Sigmoid colon (tissue), 7 donors: ENCODE measurements around the gene SHPK. TPM values are rescaled to one million over a fixed set of nuclear protein-coding genes. Genes with fewer than 3 reads are reported as not detected.

ENCODE experiments used
- DNase-seq: peaks from one replicate; pipeline ENCODE4 v3.0.0-alpha.2; 2019
- H3K27ac ChIP-seq, 4 donors: fragments of 200-600 bp; sonication (generic); one replicate each; pipeline ENCODE4 v1.5.1; 2016 to 2019; ENCODE audit warnings: mild to moderate bottlenecking in 1 of 4
- H3K27me3 ChIP-seq, 3 donors: fragments of 200-600 bp; sonication (generic); one replicate each; pipeline ENCODE4 v1.5.1; 2019; ENCODE audit warnings: mild to moderate bottlenecking in 1 of 3
- H3K36me3 ChIP-seq, 4 donors: fragments of 200-600 bp; sonication (generic); one replicate each; pipeline ENCODE4 v1.5.1; 2016 to 2019
- H3K4me1 ChIP-seq, 4 donors: fragments of 200-600 bp; sonication (generic); one replicate each; pipeline ENCODE4 v1.5.1; 2017 to 2019
- H3K4me3 ChIP-seq, 4 donors: fragments of 200-600 bp; sonication (generic); one replicate each; pipeline ENCODE4 v1.5.1; 2017 to 2019; ENCODE audit warnings: mild to moderate bottlenecking in 2 of 4, moderate library complexity in 1 of 4
- H3K9me3 ChIP-seq, 4 donors: fragments of 200-600 bp in 3 of 4; sonication (generic) in 3 of 4; one replicate each; pipeline versions ENCODE4 v1.5.1 to v1.6.1; 2013 to 2019
- CTCF ChIP-seq, 4 experiments: fragments of 450-650 bp in 3 of 4; fragments of 200-600 bp in 1 of 4; IDR thresholded peaks; one replicate each; pipeline ENCODE4 v1.5.1; 2016 to 2019; ENCODE audit warnings: antibody characterized with exemption in 4 of 4, mild to moderate bottlenecking in 3 of 4, moderate library complexity in 2 of 4
- EP300 ChIP-seq, 4 donors: sonication (generic); formaldehyde crosslinking; IDR thresholded peaks; one replicate each; pipeline ENCODE4 v1.6.1; 2017; ENCODE audit warnings: antibody characterized with exemption in 4 of 4
- POLR2A ChIP-seq, 2 donors: fragments of 450-650 bp; IDR thresholded peaks; one replicate each; pipeline ENCODE4 v1.6.1; 2016; ENCODE audit warnings: antibody characterized with exemption in 2 of 2, mild to moderate bottlenecking in 2 of 2, moderate library complexity in 2 of 2
- POLR2AphosphoS5 ChIP-seq, 4 donors: sonication (generic); formaldehyde crosslinking; IDR thresholded peaks; one replicate each; pipeline ENCODE4 v1.6.1; 2017; ENCODE audit warnings: antibody characterized with exemption in 4 of 4
- WGBS, 2 donors: extraction: QIAGEN DNeasy Blood & Tissue Kit; methylation state at CpG; one replicate each; pipeline ENCODE4 v1.1.7; 2013; 5-methylcytosine and 5-hydroxymethylcytosine counted together
- intact Hi-C: fragments of 100-400 bp; cut with DNase I; formaldehyde crosslinking; loops from one replicate; pipeline ENCODE4 v1.15.1; 2023
- polyA plus RNA-seq, 3 donors: library from polyadenylated mRNA; stranded (reverse); fragments of 200-250 nt; gene quantifications; one replicate each; pipeline ENCODE4 v1.2.3, GENCODE V29; 2013
- total RNA-seq, 4 donors: library from RNA; depleted of rRNA; stranded (reverse); fragments of >200 nt; gene quantifications; one replicate each; pipeline ENCODE4 v1.1.0, GENCODE V29; 2016
- donor health status: healthy with polysubstance abuse.
- donor health status: Bipolar disorder and iron deficiency.
- donor health status: healthy.

SHPK gene
- 1 to 10 TPM; 5.8 to 8.0 (median 7.0) TPM for total RNA-seq
- polyA plus RNA-seq = 10 to 100 TPM in 1 of 3 donors, 1 to 10 TPM in 2; 7.8 to 12.7 (median 7.9) TPM

DNA sequence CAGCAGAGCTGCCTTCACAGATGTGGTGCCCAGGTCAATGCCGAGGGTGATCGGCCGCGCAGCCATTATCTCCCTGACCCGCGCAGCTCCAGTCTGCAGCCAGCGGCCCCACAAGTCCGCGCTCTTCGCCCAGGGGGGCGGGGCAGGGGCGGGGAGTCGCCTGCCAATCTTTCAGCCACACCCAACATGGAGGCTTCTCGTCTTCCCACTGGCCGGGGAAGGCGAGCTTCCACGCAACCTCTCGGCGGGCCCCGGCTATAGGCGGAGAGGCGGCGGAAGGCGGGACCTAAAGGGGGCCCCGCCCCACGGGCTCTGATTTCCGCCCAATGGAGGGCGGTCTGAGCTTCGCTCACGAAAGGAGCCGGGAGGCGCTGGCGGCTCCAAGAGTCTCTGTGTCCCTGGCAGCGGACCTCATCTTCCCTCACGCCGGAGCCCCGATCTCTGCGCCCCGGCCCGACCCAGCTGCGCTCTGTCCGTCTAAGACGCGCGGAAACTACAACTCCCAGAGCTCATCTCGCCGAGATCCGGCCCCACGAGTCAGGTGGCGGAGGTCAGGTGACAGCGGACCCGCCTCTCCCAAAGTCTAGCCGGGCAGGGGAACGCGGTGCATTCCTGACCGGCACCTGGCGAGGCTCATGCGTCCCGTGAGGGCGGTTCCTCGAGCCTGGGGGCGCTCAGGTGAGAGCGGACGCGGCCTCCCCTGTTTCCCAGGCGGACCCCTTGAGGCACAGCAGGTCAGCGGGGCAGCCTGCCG is at the start of gene SHPK, which contains the start of gene CTNS:
TSS of gene SHPK (minus strand) at position 97 of the 754 bp plus-strand sequence. CDS start at position 66, 31 bp downstream.
TSS of gene CTNS (plus strand) at position 607 of the 754 bp plus-strand sequence. CDS start 3,447 bp downstream, outside the sequence.
- Histone ChIP-seq H3K27me3 (no peaks in the 10 kb centered on the region), H3K36me3 (peaks cover 0 to 13% (median 0%) of the 10 kb centered on the region in 4 donors), H3K9me3 (no peaks in the 10 kb centered on the region), H3K4me1 (peaks cover 0 to 32% (median 28%) of the 10 kb centered on the region in 4 donors), H3K27ac (peak within 1 kb of the TSS; percentile 92 to 96 (median 95)), H3K4me3 (peak within 1 kb of the TSS; percentile 89 to 100 (median 96))
- 0 to 1% methylated on average over 68 of the region's 68 CpGs for WGBS, 2 donors
- intact Hi-C loops = loop anchor here (1.0 to 5.0 kb wide), 3 partner anchors 32 to 589 kb away; partner anchors contain the start of genes EMC6, HASPIN and TAX1BP3
- DNase-seq = peak; percentile 99
- peak; percentile 75 to 91 (median 88) for TF ChIP-seq POLR2AphosphoS5 (IDR thresholded peaks at IDR 0.05)
- peak in 1 of 2 donors; percentile 68 for TF ChIP-seq POLR2A (IDR thresholded peaks at IDR 0.05)
- TF ChIP-seq EP300 (IDR thresholded peaks at IDR 0.05) = no peak
- no peak for TF ChIP-seq CTCF (IDR thresholded peaks at IDR 0.05)

DNA sequence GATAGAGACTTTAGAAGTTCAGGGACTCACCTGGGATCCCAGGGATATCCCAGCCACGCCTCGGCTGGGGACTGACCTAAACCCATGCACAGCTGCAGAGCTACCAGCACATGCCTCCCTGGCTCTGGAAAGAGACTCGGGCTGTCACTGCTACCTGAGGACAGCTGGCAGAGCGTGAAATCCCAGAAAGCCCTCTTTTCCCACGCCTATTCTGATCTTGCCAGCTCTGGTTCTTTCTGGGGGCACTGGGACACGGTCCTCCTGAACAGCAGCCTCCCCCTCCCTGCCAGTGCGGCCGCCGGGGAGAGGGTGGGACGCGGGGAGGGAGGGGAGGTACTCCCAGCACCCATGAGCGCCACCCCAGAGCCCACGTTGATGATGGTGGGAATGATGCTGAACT is 49.1 kb upstream of the SHPK start:
- TF ChIP-seq CTCF (IDR thresholded peaks at IDR 0.05) (no peak), POLR2A (IDR thresholded peaks at IDR 0.05) (no peak), EP300 (IDR thresholded peaks at IDR 0.05) (no peak), POLR2AphosphoS5 (IDR thresholded peaks at IDR 0.05) (no peak)
- DNase-seq = no peak
- intact Hi-C loops = no loop called here
- no peaks in the 10 kb centered on the region for H3K9me3 ChIP-seq
- H3K27me3 ChIP-seq = peaks cover 7 to 59% (median 30%) of the 10 kb centered on the region in 3 donors
- H3K27ac ChIP-seq = no peak overlapping the region
- WGBS, 2 donors = 16 to 45% methylated on average over 13 of the region's 13 CpGs
- no peaks in the 10 kb centered on the region for H3K4me1 ChIP-seq
- no peak overlapping the region for H3K4me3 ChIP-seq
- H3K36me3 ChIP-seq = no peaks in the 10 kb centered on the region

GRCh38 chr17:3683054-3683511 is 47.0 kb upstream of the SHPK start:
- no peaks in the 10 kb centered on the region for H3K36me3 ChIP-seq
- DNase-seq = no peak
- no peaks in the 10 kb centered on the region for H3K9me3 ChIP-seq
- no peaks in the 10 kb centered on the region for H3K4me1 ChIP-seq
- intact Hi-C loops = no loop called here
- H3K27me3 ChIP-seq = peaks cover 3 to 50% (median 16%) of the 10 kb centered on the region in 3 donors
- TF ChIP-seq CTCF (IDR thresholded peaks at IDR 0.05) (peak in 3 of 4 experiments; percentile 50 to 77 (median 63)), EP300 (IDR thresholded peaks at IDR 0.05) (no peak)
- WGBS, 2 donors = 27 to 30% methylated on average over 10 of the region's 10 CpGs
- no peak overlapping the region for H3K27ac ChIP-seq
- H3K4me3 ChIP-seq = no peak overlapping the region

DNA sequence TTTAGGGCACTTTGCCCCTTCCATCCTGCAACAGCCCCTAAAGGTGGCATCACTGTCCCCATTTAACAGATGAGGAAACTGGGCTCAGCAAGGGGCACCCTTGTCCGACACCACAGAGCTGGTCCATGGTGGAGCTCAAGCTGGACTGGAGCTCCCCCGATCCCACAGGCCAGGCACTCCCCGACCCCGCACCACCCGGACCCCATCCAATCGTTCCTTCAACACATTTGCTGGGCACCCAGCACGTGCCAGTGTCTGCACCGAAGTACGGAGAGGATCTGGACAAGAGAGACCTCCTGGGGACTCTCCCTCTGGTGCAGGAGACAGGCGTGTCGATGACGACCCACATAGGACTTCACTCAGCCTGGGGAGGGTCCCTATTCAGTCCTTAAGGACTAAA is 46.0 kb upstream of the SHPK start:
- no peak overlapping the region for H3K27ac ChIP-seq
- H3K9me3 ChIP-seq = no peaks in the 10 kb centered on the region
- 89 to 91% methylated on average over 12 of the region's 12 CpGs for WGBS, 2 donors
- H3K4me1 ChIP-seq = no peaks in the 10 kb centered on the region
- no peaks in the 10 kb centered on the region for H3K36me3 ChIP-seq
- no peak for DNase-seq
- intact Hi-C loops = no loop called here
- no peak overlapping the region for H3K4me3 ChIP-seq
- TF ChIP-seq EP300 (IDR thresholded peaks at IDR 0.05) (no peak), POLR2AphosphoS5 (IDR thresholded peaks at IDR 0.05) (no peak), POLR2A (IDR thresholded peaks at IDR 0.05) (no peak), CTCF (IDR thresholded peaks at IDR 0.05) (no peak)
- peaks cover 3 to 47% (median 13%) of the 10 kb centered on the region in 3 donors for H3K27me3 ChIP-seq
